GM21515 (cell line): ENCODE data around the gene ENDOV.
"Not testable (repeated sequence)": the region's sequence is repeated elsewhere in the genome, so short reads cannot be mapped to it uniquely, and the experiment has no call there.

Experiments
- ATAC-seq: cut with Tn5 transposase; IDR thresholded peaks from one replicate; pipeline ENCODE4 v1.9.1; 2021; ENCODE audit not compliant: unreplicated experiment

ENDOV gene

GRCh38 chr17:80388175-80388574, 26.8 kb upstream of the ENDOV start:
- ATAC-seq, result no peak

- ATAC-seq, result no peak
These were observed 26.4 kb upstream of the ENDOV start for GRCh38 chr17:80388601-80389000.

- ATAC-seq, result no peak
These were observed 25.7 kb upstream of the ENDOV start for GRCh38 chr17:80389011-80389995.

GRCh38 chr17:80393241-80393890, 21.6 kb upstream of the ENDOV start:
- ATAC-seq, result no peak

- ATAC-seq, result no peak
These were observed 21.0 kb upstream of the ENDOV start for GRCh38 chr17:80393961-80394360.

GRCh38 chr17:80394629-80395216, 20.2 kb upstream of the ENDOV start:
- ATAC-seq, result no peak

- ATAC-seq, result no peak
These were observed 19.4 kb upstream of the ENDOV start for GRCh38 chr17:80395402-80396151.

GRCh38 chr17:80396157-80397033, 18.6 kb upstream of the ENDOV start:
- ATAC-seq, result no peak

- ATAC-seq, result no peak
These were observed 18.0 kb upstream of the ENDOV start for GRCh38 chr17:80397034-80397387.

- ATAC-seq, result no peak
These were observed 17.3 kb upstream of the ENDOV start for GRCh38 chr17:80397686-80398085.

- not testable (repeated sequence) for ATAC-seq
These were observed 13.9 kb upstream of the ENDOV start for GRCh38 chr17:80401086-80401485.

- ATAC-seq, result not testable (repeated sequence)
These were observed 12.9 kb upstream of the ENDOV start for GRCh38 chr17:80402102-80402501.

GRCh38 chr17:80402959-80403358, 12.0 kb upstream of the ENDOV start:
- ATAC-seq, result no peak

GRCh38 chr17:80406146-80406545, 8.8 kb upstream of the ENDOV start:
- no peak for ATAC-seq

- not testable (repeated sequence) for ATAC-seq
These were observed 7.0 kb upstream of the ENDOV start for GRCh38 chr17:80407917-80408316.

GRCh38 chr17:80408872-80409271, 6.1 kb upstream of the ENDOV start:
- no peak for ATAC-seq

- no peak for ATAC-seq
These were observed 5.3 kb upstream of the ENDOV start for GRCh38 chr17:80409626-80410025.

- not testable (repeated sequence) for ATAC-seq
These were observed 4.4 kb upstream of the ENDOV start for GRCh38 chr17:80410441-80411087.

GRCh38 chr17:80413771-80414507, 1.0 kb upstream of the ENDOV start:
- no peak for ATAC-seq
